Thyroid gland (tissue), 4 donors: ENCODE results near the gene OTOGL.

Source experiments
- CTCF ChIP-seq, 6 experiments: fragments of 200-600 bp in 3 of 6; fragments of 450-650 bp in 3 of 6; sonication (generic) in 3 of 6; IDR thresholded peaks; one replicate each; pipeline ENCODE4 v1.5.1; 2016 to 2019; ENCODE audit warnings: antibody characterized with exemption in 6 of 6, mild to moderate bottlenecking in 2 of 6, inconsistent platforms in 1 of 6, moderate library complexity in 1 of 6
- POLR2A ChIP-seq, 2 donors: fragments of 450-650 bp; IDR thresholded peaks; one replicate each; pipeline ENCODE4 v1.6.1; 2017; ENCODE audit warnings: antibody characterized with exemption in 2 of 2, mild to moderate bottlenecking in 2 of 2, moderate library complexity in 1 of 2

- TF ChIP-seq CTCF (IDR thresholded peaks at IDR 0.05) (no peak), POLR2A (IDR thresholded peaks at IDR 0.05) (no peak)
Observed at GRCh38 chr12:80353254-80353653, 253.9 kb downstream of the OTOGL start.
